Central memory CD8-positive, alpha-beta T cell (primary cell): ENCODE measurements around the gene ARID2.
A peak's percentile ranks its signal among the peaks of the same experiment; 100 is the strongest.

ENCODE experiments used
- ATAC-seq: fragments of 150-1000 bp; cut with Tn5 transposase; replicated peaks from 2 replicates; pipeline ENCODE4 v1.10.0; 2022; ENCODE audit warnings: mild to moderate bottlenecking, moderate FRiP score, moderate number of reproducible peaks; ENCODE audit not compliant: poor library complexity, severe bottlenecking; ENCODE audit errors: extremely low read depth
- DNase-seq, 2 donors: peaks; one replicate each; pipeline ENCODE4 v3.0.0; 2021; ENCODE audit warnings: low spot score in 2 of 2
- H3K27ac Mint-ChIP-seq: one replicate; pipeline ENCODE4 v1.8.0; 2022; ENCODE audit warnings: low read depth, mild to moderate bottlenecking, moderate library complexity, mixed read lengths
- H3K27me3 Mint-ChIP-seq: one replicate; pipeline ENCODE4 v1.8.0; 2022; ENCODE audit warnings: mixed read lengths
- H3K36me3 Mint-ChIP-seq: one replicate; pipeline ENCODE4 v1.8.0; 2022; ENCODE audit warnings: mild to moderate bottlenecking, moderate library complexity, mixed read lengths; ENCODE audit not compliant: insufficient read depth
- H3K4me1 Mint-ChIP-seq: one replicate; pipeline ENCODE4 v1.8.0; 2022; ENCODE audit warnings: mixed read lengths
- H3K4me3 Mint-ChIP-seq: one replicate; pipeline ENCODE4 v1.8.0; 2022; ENCODE audit warnings: mild to moderate bottlenecking, moderate library complexity, mixed read lengths
- H3K9me3 Mint-ChIP-seq: one replicate; pipeline ENCODE4 v1.8.0; 2022; ENCODE audit warnings: mixed read lengths

Gene ARID2

GRCh38 chr12:45893240-45893639 is 163.7 kb downstream of the ARID2 start:
- Mint-ChIP-seq H3K27ac (no peak overlapping the region), H3K27me3 (no peaks in the 10 kb centered on the region), H3K9me3 (no peaks in the 10 kb centered on the region), H3K4me1 (no peaks in the 10 kb centered on the region), H3K4me3 (no peak overlapping the region), H3K36me3 (peaks cover 29% of the 10 kb centered on the region)
- DNase-seq (no peak), ATAC-seq (no peak)

GRCh38 chr12:45895961-45896360 is 166.5 kb downstream of the ARID2 start:
- Mint-ChIP-seq H3K27ac (no peak overlapping the region), H3K27me3 (no peaks in the 10 kb centered on the region), H3K9me3 (no peaks in the 10 kb centered on the region), H3K36me3 (peaks cover 34% of the 10 kb centered on the region), H3K4me1 (no peaks in the 10 kb centered on the region), H3K4me3 (no peak overlapping the region)
- DNase-seq (no peak), ATAC-seq (no peak)

GRCh38 chr12:45898094-45898493 is 168.6 kb downstream of the ARID2 start:
- peak overlapping the region; percentile 0 for H3K27ac Mint-ChIP-seq
- no peak for DNase-seq
- no peaks in the 10 kb centered on the region for H3K4me1 Mint-ChIP-seq
- H3K27me3 Mint-ChIP-seq: no peaks in the 10 kb centered on the region
- no peak for ATAC-seq
- H3K9me3 Mint-ChIP-seq: no peaks in the 10 kb centered on the region
- peaks cover 33% of the 10 kb centered on the region for H3K36me3 Mint-ChIP-seq
- no peak overlapping the region for H3K4me3 Mint-ChIP-seq

- no peak for DNase-seq
- H3K9me3 Mint-ChIP-seq: no peaks in the 10 kb centered on the region
- no peaks in the 10 kb centered on the region for H3K4me1 Mint-ChIP-seq
- no peaks in the 10 kb centered on the region for H3K27me3 Mint-ChIP-seq
- peaks cover 12% of the 10 kb centered on the region for H3K36me3 Mint-ChIP-seq
- ATAC-seq: no peak
- H3K4me3 Mint-ChIP-seq: no peak overlapping the region
- no peak overlapping the region for H3K27ac Mint-ChIP-seq
These were observed 178.4 kb downstream of the ARID2 start for GRCh38 chr12:45907955-45908354.

- ATAC-seq: no peak
- H3K4me1 Mint-ChIP-seq: no peaks in the 10 kb centered on the region
- no peak overlapping the region for H3K27ac Mint-ChIP-seq
- H3K9me3 Mint-ChIP-seq: no peaks in the 10 kb centered on the region
- peaks cover 15% of the 10 kb centered on the region for H3K36me3 Mint-ChIP-seq
- no peak overlapping the region for H3K4me3 Mint-ChIP-seq
- H3K27me3 Mint-ChIP-seq: no peaks in the 10 kb centered on the region
- DNase-seq: no peak
These were observed 179.7 kb downstream of the ARID2 start for GRCh38 chr12:45909041-45909713.

- peaks cover 9% of the 10 kb centered on the region for H3K36me3 Mint-ChIP-seq
- H3K27ac Mint-ChIP-seq: no peak overlapping the region
- ATAC-seq (no peak), DNase-seq (no peak)
- peaks cover 5% of the 10 kb centered on the region for H3K4me1 Mint-ChIP-seq
- H3K4me3 Mint-ChIP-seq: no peak overlapping the region
- H3K9me3 Mint-ChIP-seq: no peaks in the 10 kb centered on the region
- no peaks in the 10 kb centered on the region for H3K27me3 Mint-ChIP-seq
These were observed 183.3 kb downstream of the ARID2 start for GRCh38 chr12:45912774-45913173.

GRCh38 chr12:45913631-45914030 is 184.1 kb downstream of the ARID2 start:
- Mint-ChIP-seq H3K27ac (no peak overlapping the region), H3K27me3 (no peaks in the 10 kb centered on the region), H3K36me3 (peaks cover 14% of the 10 kb centered on the region), H3K4me1 (peaks cover 5% of the 10 kb centered on the region), H3K4me3 (no peak overlapping the region), H3K9me3 (no peaks in the 10 kb centered on the region)
- no peak for DNase-seq
- no peak for ATAC-seq

- no peak overlapping the region for H3K27ac Mint-ChIP-seq
- no peak overlapping the region for H3K4me3 Mint-ChIP-seq
- peaks cover 5% of the 10 kb centered on the region for H3K4me1 Mint-ChIP-seq
- DNase-seq: no peak
- peaks cover 13% of the 10 kb centered on the region for H3K36me3 Mint-ChIP-seq
- no peaks in the 10 kb centered on the region for H3K9me3 Mint-ChIP-seq
- no peak for ATAC-seq
- no peaks in the 10 kb centered on the region for H3K27me3 Mint-ChIP-seq
These were observed 184.6 kb downstream of the ARID2 start for GRCh38 chr12:45914090-45914489.

- no peaks in the 10 kb centered on the region for H3K9me3 Mint-ChIP-seq
- H3K27ac Mint-ChIP-seq: no peak overlapping the region
- H3K4me1 Mint-ChIP-seq: peaks cover 5% of the 10 kb centered on the region
- peaks cover 10% of the 10 kb centered on the region for H3K36me3 Mint-ChIP-seq
- DNase-seq: no peak
- no peak for ATAC-seq
- H3K4me3 Mint-ChIP-seq: no peak overlapping the region
- no peaks in the 10 kb centered on the region for H3K27me3 Mint-ChIP-seq
These were observed 185.9 kb downstream of the ARID2 start for GRCh38 chr12:45915405-45915804.

GRCh38 chr12:45918818-45919217 is 189.3 kb downstream of the ARID2 start:
- no peak for DNase-seq
- H3K36me3 Mint-ChIP-seq: peaks cover 34% of the 10 kb centered on the region
- no peaks in the 10 kb centered on the region for H3K9me3 Mint-ChIP-seq

GRCh38 chr12:45928309-45928708 is 198.8 kb downstream of the ARID2 start:
- no peak for DNase-seq
- no peak overlapping the region for H3K27ac Mint-ChIP-seq
- H3K9me3 Mint-ChIP-seq: no peaks in the 10 kb centered on the region
- no peak for ATAC-seq
- peaks cover 6% of the 10 kb centered on the region for H3K4me1 Mint-ChIP-seq
- peaks cover 64% of the 10 kb centered on the region for H3K36me3 Mint-ChIP-seq
- H3K27me3 Mint-ChIP-seq: no peaks in the 10 kb centered on the region
- H3K4me3 Mint-ChIP-seq: no peak overlapping the region

More at GRCh38 chr12:45918818-45919217, 189.3 kb downstream of the ARID2 start:
- Mint-ChIP-seq H3K27me3 (no peaks in the 10 kb centered on the region), H3K4me3 (no peak overlapping the region), H3K4me1 (peaks cover 5% of the 10 kb centered on the region), H3K27ac (no peak overlapping the region)
- ATAC-seq: no peak

GRCh38 chr12:45930369-45930768 is 200.9 kb downstream of the ARID2 start:
- Mint-ChIP-seq H3K36me3 (peaks cover 56% of the 10 kb centered on the region), H3K27me3 (no peaks in the 10 kb centered on the region), H3K9me3 (no peaks in the 10 kb centered on the region), H3K4me1 (peaks cover 6% of the 10 kb centered on the region), H3K4me3 (no peak overlapping the region), H3K27ac (no peak overlapping the region)
- DNase-seq (no peak), ATAC-seq (no peak)

- Mint-ChIP-seq H3K4me1 (peaks cover 16% of the 10 kb centered on the region), H3K27me3 (no peaks in the 10 kb centered on the region), H3K4me3 (no peak overlapping the region), H3K36me3 (peaks cover 41% of the 10 kb centered on the region), H3K27ac (peak overlapping the region; percentile 44), H3K9me3 (no peaks in the 10 kb centered on the region)
- DNase-seq: no peak
- ATAC-seq: no peak
These were observed 204.0 kb downstream of the ARID2 start for GRCh38 chr12:45933504-45933903.
